D721Med (cell line): Measurements from ENCODE around the gene KIF7.
"Not testable (repeated sequence)": the region's sequence is repeated elsewhere in the genome, so short reads cannot be mapped to it uniquely, and the experiment has no call there.

Experiments
- DNase-seq: peaks from one replicate; pipeline ENCODE4 v3.0.0; 2011; ENCODE audit warnings: low spot score; ENCODE audit not compliant: insufficient read length
- FAIRE-seq: peaks from 2 replicates; lab custom pipeline; 2011; peaks lifted over from hg19 to GRCh38; lab: Jason Lieb, UNC
- TF ChIP-seq, protein P1 (sequence below): IDR thresholded peaks from 2 replicates; pipeline ENCODE4 v1.5.1; 2012; ENCODE audit warnings: mild to moderate bottlenecking, control low read depth; ENCODE audit not compliant: insufficient read depth; ENCODE audit errors: missing control alignments

KIF7 gene

DNA sequence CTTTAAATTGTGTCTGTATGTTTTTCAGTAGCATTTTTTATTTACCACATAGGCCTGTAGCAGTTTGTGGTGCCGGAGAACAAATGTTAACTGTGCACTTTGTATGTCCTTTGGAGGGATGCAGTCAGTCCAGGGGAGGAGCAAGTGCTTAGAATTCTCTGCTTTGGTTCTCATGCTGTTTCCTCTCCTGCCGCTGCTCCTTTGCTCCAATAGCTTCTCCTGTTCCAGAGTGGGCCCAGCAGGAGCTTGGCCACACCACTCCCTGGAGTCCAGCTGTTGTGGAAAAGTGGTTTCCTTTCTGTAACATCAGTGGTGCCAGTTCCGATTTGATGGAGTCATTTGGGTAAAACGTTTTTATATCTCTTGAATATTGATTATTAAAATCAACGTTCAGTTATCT lies 63.4 kb downstream of the KIF7 start:
- DNase-seq = no peak
- TF ChIP-seq, protein P1, sequence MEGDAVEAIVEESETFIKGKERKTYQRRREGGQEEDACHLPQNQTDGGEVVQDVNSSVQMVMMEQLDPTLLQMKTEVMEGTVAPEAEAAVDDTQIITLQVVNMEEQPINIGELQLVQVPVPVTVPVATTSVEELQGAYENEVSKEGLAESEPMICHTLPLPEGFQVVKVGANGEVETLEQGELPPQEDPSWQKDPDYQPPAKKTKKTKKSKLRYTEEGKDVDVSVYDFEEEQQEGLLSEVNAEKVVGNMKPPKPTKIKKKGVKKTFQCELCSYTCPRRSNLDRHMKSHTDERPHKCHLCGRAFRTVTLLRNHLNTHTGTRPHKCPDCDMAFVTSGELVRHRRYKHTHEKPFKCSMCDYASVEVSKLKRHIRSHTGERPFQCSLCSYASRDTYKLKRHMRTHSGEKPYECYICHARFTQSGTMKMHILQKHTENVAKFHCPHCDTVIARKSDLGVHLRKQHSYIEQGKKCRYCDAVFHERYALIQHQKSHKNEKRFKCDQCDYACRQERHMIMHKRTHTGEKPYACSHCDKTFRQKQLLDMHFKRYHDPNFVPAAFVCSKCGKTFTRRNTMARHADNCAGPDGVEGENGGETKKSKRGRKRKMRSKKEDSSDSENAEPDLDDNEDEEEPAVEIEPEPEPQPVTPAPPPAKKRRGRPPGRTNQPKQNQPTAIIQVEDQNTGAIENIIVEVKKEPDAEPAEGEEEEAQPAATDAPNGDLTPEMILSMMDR = no peak
- FAIRE-seq = no peak

DNA sequence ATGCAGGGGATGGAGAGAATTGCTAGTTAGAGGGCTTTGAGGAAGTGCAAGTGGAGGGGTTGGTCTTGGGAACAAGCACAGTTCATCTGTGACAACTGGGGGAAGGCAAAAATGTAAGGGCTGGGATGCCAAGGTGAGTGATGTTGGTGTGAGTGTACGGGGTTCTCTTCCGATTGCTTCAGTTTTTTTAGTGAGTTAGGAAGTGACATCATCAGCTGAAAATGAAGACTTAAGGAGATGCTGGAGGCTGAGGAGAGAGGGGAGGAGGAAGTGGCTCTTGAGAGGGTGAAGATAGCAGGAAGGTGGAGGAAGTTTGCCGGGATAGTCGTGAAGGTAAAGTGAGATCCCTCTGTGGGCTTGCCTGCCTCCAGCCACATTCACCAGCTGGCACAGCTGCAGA lies 67.3 kb downstream of the KIF7 start:
- TF ChIP-seq, protein P1 = no peak
- FAIRE-seq = no peak
- DNase-seq = no peak

DNA sequence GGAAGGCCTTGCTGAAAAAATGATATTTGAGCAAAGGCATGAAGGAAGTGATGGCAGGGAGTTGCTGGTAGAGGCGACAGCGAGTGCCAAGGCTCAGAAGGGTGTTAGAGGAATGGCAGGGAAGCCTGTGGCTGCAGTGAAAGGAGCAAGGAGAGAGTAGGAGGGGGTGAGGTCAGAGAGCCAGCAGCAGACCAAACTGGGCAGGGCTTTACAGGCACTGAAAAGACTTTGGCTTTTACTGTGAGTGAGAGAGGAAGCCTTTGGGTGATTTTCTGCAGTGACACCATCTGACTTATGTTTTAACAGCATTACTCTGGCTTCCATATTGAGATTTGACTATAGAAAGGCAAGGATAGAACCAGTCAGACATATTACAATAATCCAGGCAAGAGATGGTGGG lies 68.6 kb downstream of the KIF7 start:
- FAIRE-seq (no peak), DNase-seq (no peak)
- TF ChIP-seq, protein P1 = no peak

DNA sequence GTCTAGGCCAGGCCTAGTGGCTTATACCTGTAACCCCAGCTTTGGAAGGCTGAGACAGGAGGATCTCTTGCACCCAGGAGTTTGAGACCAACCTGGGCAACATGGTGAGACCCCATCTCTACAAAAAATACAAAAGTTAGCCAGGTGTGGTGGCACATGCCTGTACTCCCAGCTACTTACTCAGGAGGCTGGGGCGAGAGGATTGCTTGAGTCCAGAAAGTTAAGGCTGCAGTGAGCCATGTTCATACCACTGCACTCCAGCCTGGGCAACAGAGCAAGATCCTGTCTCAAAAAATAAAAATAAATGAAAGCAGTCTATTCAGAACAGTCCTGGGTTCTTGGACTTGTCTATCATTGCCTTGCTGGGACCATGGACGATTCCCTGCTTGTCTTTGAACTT lies 74.5 kb downstream of the KIF7 start:
- not testable (repeated sequence) for FAIRE-seq, DNase-seq

DNA sequence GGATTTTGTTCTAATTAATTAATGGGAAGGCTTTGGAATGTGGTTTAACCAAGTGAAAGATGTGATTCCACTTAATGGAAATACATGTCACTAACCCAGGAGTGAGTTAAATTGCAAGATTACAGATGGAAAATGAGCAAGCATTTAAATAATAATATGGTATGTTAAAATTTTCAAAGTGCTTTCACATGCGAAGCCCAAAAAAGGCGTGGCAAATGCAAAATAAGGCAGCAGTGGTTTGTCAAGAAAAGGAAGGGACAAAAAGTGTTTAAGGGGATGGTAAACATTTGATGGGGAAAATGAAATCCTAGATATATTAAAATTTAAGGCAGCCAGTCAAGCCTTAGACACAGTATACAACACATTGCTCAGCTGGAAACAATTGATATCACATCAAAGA lies 77.1 kb downstream of the KIF7 start:
- TF ChIP-seq, protein P1 = no peak
- DNase-seq (no peak), FAIRE-seq (no peak)
